Endothelial cell of umbilical vein (primary cell): ENCODE data around the gene FGD3. TPM values are rescaled to one million over a fixed set of nuclear protein-coding genes. Genes with fewer than 3 reads are reported as not detected.

Source experiments
- BruUV-seq: library from RNA; stranded (reverse); fragments of 400-500 nt; replicated peaks from 2 replicates; lab custom pipeline; 2021; lab: Mats Ljungman, UMichigan
- CTCF ChIA-PET: fragments of 300-600, 350-600 bp; sonication (Branson Sonifier 250); formaldehyde crosslinking; loops from one replicate; lab custom pipeline; 2021; ENCODE audit warnings: antibody characterized with exemption, inconsistent platforms; lab: Charles Lee
- POLR2A ChIA-PET: fragments of 300-600, 350-600 bp; sonication (Branson Sonifier 250); formaldehyde crosslinking; loops from one replicate; lab custom pipeline; 2021; ENCODE audit warnings: antibody characterized with exemption, inconsistent platforms; lab: Charles Lee
- DNase-seq: peaks from one replicate; pipeline ENCODE4 v3.0.0-alpha.2; 2011; ENCODE audit warnings: low read depth, low spot score
- FAIRE-seq: peaks from 2 replicates; lab custom pipeline; 2011; peaks lifted over from hg19 to GRCh38; lab: Jason Lieb, UNC
- H2AFZ ChIP-seq: 2 replicates; pipeline ENCODE4 v1.6.0; 2012; ENCODE audit warnings: low read depth, low read length, control low read depth, inconsistent platforms
- H3K27ac ChIP-seq: 2 replicates; pipeline ENCODE4 v1.5.1; 2011; ENCODE audit warnings: low read depth, mild to moderate bottlenecking, control low read depth, low read length, moderate library complexity; ENCODE audit not compliant: insufficient read depth
- H3K27me3 ChIP-seq, 2 experiments: 2 replicates each; pipeline versions ENCODE4 v1.6.0 to v1.6.1; 2011; ENCODE audit warnings: low read length in 2 of 2, mixed read lengths in 1 of 2; ENCODE audit not compliant: control insufficient read depth in 2 of 2, insufficient read depth in 2 of 2
- H3K36me3 ChIP-seq, 2 experiments: 2 replicates in 1 of 2; 3 replicates in 1 of 2; pipeline ENCODE4 v1.5.1; 2011; ENCODE audit warnings: low read length in 2 of 2, mild to moderate bottlenecking in 1 of 2, moderate library complexity in 1 of 2; ENCODE audit not compliant: control insufficient read depth in 2 of 2, insufficient read depth in 2 of 2; ENCODE audit errors: extremely low read depth in 1 of 2
- H3K4me1 ChIP-seq: 3 replicates; pipeline ENCODE4 v1.5.1; 2011; ENCODE audit warnings: mild to moderate bottlenecking, low read length; ENCODE audit not compliant: control insufficient read depth, insufficient read depth; ENCODE audit errors: extremely low read depth
- H3K4me2 ChIP-seq: 2 replicates; pipeline ENCODE4 v1.6.1; 2011; ENCODE audit warnings: low read length, control low read depth, mixed read lengths; ENCODE audit not compliant: insufficient read depth
- H3K4me3 ChIP-seq, 3 experiments: fragments of 200-600 bp in 1 of 3; sonication (generic), shearing (Covaris generic) in 1 of 3; replicated peaks in 1 of 3; 2 replicates each; pipeline ENCODE4 v1.5.1; 2011 to 2016; ENCODE audit warnings: control low read depth in 3 of 3, low read length in 3 of 3, mild to moderate bottlenecking in 2 of 3, inconsistent platforms in 1 of 3, low read depth in 1 of 3, moderate library complexity in 1 of 3; ENCODE audit not compliant: insufficient read depth in 1 of 3
- H3K79me2 ChIP-seq: 2 replicates; pipeline ENCODE4 v1.6.0; 2012; ENCODE audit warnings: low read length, inconsistent platforms; ENCODE audit not compliant: control insufficient read depth, insufficient read depth
- H3K9ac ChIP-seq: replicated peaks from 2 replicates; pipeline ENCODE3; 2011; ENCODE audit warnings: low read length, control low read depth; ENCODE audit not compliant: insufficient read depth; ENCODE audit errors: extremely low read depth
- H3K9me1 ChIP-seq: replicated peaks from 3 replicates; pipeline ENCODE4 v1.6.0; 2011; ENCODE audit warnings: mild to moderate bottlenecking, low read length; ENCODE audit not compliant: control insufficient read depth, insufficient read depth; ENCODE audit errors: extremely low read depth
- H3K9me3 ChIP-seq: replicated peaks from 2 replicates; pipeline ENCODE4 v1.5.1; 2012; ENCODE audit warnings: low read length, inconsistent platforms; ENCODE audit not compliant: control insufficient read depth, insufficient read depth
- H4K20me1 ChIP-seq: replicated peaks from 2 replicates; pipeline ENCODE3; 2011; ENCODE audit warnings: mild to moderate bottlenecking, low read length; ENCODE audit not compliant: control insufficient read depth, insufficient read depth; ENCODE audit errors: extremely low read depth
- EZH2 ChIP-seq: IDR thresholded peaks from 2 replicates; pipeline ENCODE4 v1.6.1; 2012; ENCODE audit warnings: borderline replicate concordance, low read depth, mild to moderate bottlenecking, moderate library complexity, low read length, inconsistent platforms; ENCODE audit not compliant: severe bottlenecking
- FOS ChIP-seq: IDR thresholded peaks from 2 replicates; pipeline ENCODE4 v1.6.1; 2011; ENCODE audit warnings: mild to moderate bottlenecking, low read length, moderate library complexity, borderline replicate concordance; ENCODE audit not compliant: insufficient read depth
- GATA2 ChIP-seq: IDR thresholded peaks from 2 replicates; pipeline ENCODE4 v1.7.0; 2011; ENCODE audit warnings: low read depth, mild to moderate bottlenecking, moderate library complexity, mixed read lengths, low read length; ENCODE audit not compliant: insufficient read length, insufficient read depth
- JUN ChIP-seq: IDR thresholded peaks from 2 replicates; pipeline ENCODE4 v1.6.1; 2011; ENCODE audit warnings: borderline replicate concordance, low read depth; ENCODE audit not compliant: insufficient read length, insufficient read depth
- MAX ChIP-seq: IDR thresholded peaks from 2 replicates; pipeline ENCODE4 v1.6.1; 2011; ENCODE audit not compliant: insufficient read depth, insufficient read length
- MYC ChIP-seq: IDR thresholded peaks from one replicate; pipeline ENCODE4 v1.6.1; 2011; ENCODE audit warnings: mild to moderate bottlenecking, low read depth, low read length
- POLR2A ChIP-seq: IDR thresholded peaks from 2 replicates; pipeline ENCODE4 v1.6.1; 2012; ENCODE audit warnings: low read depth, mild to moderate bottlenecking, control low read depth, low read length
- POLR2AphosphoS5 ChIP-seq: IDR thresholded peaks from 2 replicates; pipeline ENCODE4 v1.6.1; 2012; ENCODE audit warnings: low read depth, mild to moderate bottlenecking, control low read depth, low read length, moderate library complexity; ENCODE audit not compliant: insufficient read depth
- dilution Hi-C: fragments of 300-500 bp; cut with MboI; formaldehyde crosslinking; loops from one replicate; pipeline ENCODE4 v1.15.0; 2019; ENCODE audit warnings: low sequenced_read_pairs; ENCODE audit not compliant: extremely low pct_ligation_motif_present
- intact Hi-C: fragments of 100-400 bp; cut with micrococcal nuclease; formaldehyde crosslinking; loops from one replicate; pipeline ENCODE4 v1.10.0; 2022
- polyA plus RNA-seq, 4 experiments: library from polyadenylated mRNA; depleted of rRNA in 3 of 4; stranded (reverse) in 3 of 4; unstranded in 1 of 4; fragments of >200 nt; gene quantifications; 2 replicates each; pipeline versions ENCODE4 v1.2.1 to v1.2.3, GENCODE V29; 2011 to 2012; ENCODE audit warnings: missing spikeins in 1 of 4
- total RNA-seq: library from RNA; stranded (reverse); gene quantifications from 2 replicates; pipeline ENCODE4 v1.2.3, GENCODE V29; 2021
- TF ChIP-seq, protein P1 (sequence below), 2 donors: IDR thresholded peaks; 1 replicate in 1 of 2; 2 replicates in 1 of 2; pipeline ENCODE4 v1.5.1; 2011; ENCODE audit warnings: low read length in 2 of 2, mild to moderate bottlenecking in 2 of 2, moderate library complexity in 2 of 2, control low read depth in 1 of 2, inconsistent platforms in 1 of 2, low read depth in 1 of 2; ENCODE audit not compliant: insufficient read depth in 1 of 2; ENCODE audit errors: extremely low read depth in 1 of 2

FGD3 gene
- total and polyA plus RNA-seq, 2 donors (not counting 3 experiments of a cell fraction or from before 2014, with no cell fraction given) = not detected

DNA sequence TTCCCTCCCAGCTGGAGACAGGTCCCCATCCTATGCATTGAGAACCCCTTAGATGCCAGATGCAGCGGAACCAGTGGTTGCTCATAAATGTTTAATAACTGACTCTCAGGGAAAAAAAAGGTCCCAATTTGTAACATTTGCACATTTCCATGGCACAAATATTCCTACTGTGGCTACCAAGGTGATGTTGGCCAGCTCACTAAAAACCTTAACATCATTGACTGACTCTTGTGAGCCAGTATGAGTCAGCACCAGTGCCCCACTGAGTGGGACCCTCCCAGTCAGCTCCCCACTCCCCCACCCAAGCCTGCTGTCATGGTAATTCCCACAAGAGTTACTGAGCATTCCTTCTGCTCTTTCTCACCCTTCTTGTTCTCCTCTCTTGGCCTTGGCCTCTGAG lies 26.9 kb upstream of the FGD3 start:
- FAIRE-seq (no peak), DNase-seq (no peak)
- H3K4me2 ChIP-seq = no peak overlapping the region
- no peaks in the 10 kb centered on the region for H3K36me3 ChIP-seq
- ChIA-PET CTCF (interaction anchor here (0.6 to 1.2 kb wide), 3 partner anchors 10 to 181 kb away, joined by 3 to 5 read pairs (median 4); no protein-coding TSS in a partner anchor), POLR2A (no interaction called here)
- H3K27me3 ChIP-seq = no peaks in the 10 kb centered on the region
- no peaks in the 10 kb centered on the region for H3K9me1 ChIP-seq
- H3K79me2 ChIP-seq = no peaks in the 10 kb centered on the region
- H4K20me1 ChIP-seq = no peaks in the 10 kb centered on the region
- dilution Hi-C loops (no loop called here), intact Hi-C loops (no loop called here)
- no TSS peak for BruUV-seq
- TF ChIP-seq FOS (no peak), EZH2 (no peak), MAX (no peak), POLR2A (no peak)
- no peak overlapping the region for H2AFZ ChIP-seq
- H3K9ac ChIP-seq = no peak overlapping the region
- no peaks in the 10 kb centered on the region for H3K4me1 ChIP-seq
- H3K9me3 ChIP-seq = no peaks in the 10 kb centered on the region
- H3K4me3 ChIP-seq = no peak overlapping the region
- no peak overlapping the region for H3K27ac ChIP-seq

GRCh38 chr9:92931606-92932005 lies 15.7 kb upstream of the FGD3 start:
- Histone ChIP-seq H3K79me2 (no peaks in the 10 kb centered on the region), H3K9me1 (no peaks in the 10 kb centered on the region), H3K9ac (no peak overlapping the region), H3K4me2 (no peak overlapping the region), H3K4me3 (no peak overlapping the region), H3K4me1 (no peaks in the 10 kb centered on the region), H3K27ac (no peak overlapping the region), H4K20me1 (no peaks in the 10 kb centered on the region), H3K9me3 (no peaks in the 10 kb centered on the region), H2AFZ (no peak overlapping the region), H3K36me3 (no peaks in the 10 kb centered on the region), H3K27me3 (no peaks in the 10 kb centered on the region)
- dilution Hi-C loops (no loop called here), intact Hi-C loops (no loop called here)
- FAIRE-seq (no peak), DNase-seq (no peak)
- TF ChIP-seq EZH2 (no peak), MYC (no peak), GATA2 (no peak), FOS (no peak), MAX (no peak), POLR2AphosphoS5 (no peak), JUN (no peak), POLR2A (no peak)
- TF ChIP-seq, protein P1, sequence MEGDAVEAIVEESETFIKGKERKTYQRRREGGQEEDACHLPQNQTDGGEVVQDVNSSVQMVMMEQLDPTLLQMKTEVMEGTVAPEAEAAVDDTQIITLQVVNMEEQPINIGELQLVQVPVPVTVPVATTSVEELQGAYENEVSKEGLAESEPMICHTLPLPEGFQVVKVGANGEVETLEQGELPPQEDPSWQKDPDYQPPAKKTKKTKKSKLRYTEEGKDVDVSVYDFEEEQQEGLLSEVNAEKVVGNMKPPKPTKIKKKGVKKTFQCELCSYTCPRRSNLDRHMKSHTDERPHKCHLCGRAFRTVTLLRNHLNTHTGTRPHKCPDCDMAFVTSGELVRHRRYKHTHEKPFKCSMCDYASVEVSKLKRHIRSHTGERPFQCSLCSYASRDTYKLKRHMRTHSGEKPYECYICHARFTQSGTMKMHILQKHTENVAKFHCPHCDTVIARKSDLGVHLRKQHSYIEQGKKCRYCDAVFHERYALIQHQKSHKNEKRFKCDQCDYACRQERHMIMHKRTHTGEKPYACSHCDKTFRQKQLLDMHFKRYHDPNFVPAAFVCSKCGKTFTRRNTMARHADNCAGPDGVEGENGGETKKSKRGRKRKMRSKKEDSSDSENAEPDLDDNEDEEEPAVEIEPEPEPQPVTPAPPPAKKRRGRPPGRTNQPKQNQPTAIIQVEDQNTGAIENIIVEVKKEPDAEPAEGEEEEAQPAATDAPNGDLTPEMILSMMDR (IDR thresholded peaks at IDR 0.05; ENCODE audit: extremely low read depth in 1 of 2, insufficient read depth in 1 of 2, low read depth in 1 of 2, low read length in 2 of 2) = no peak
- ChIA-PET CTCF (interaction anchor here (1.2 to 1.5 kb wide), 2 partner anchors 11 to 12 kb away, joined by 3 to 5 read pairs; no protein-coding TSS in a partner anchor), POLR2A (no interaction called here)
- BruUV-seq = no TSS peak
